UCSD-AML1 (cell line): ENCODE measurements around the gene ETDB.
"Not testable (repeated sequence)": the region's sequence is repeated elsewhere in the genome, so short reads cannot be mapped to it uniquely, and the experiment has no call there.

Experiments
- DNase-seq: peaks from one replicate; lab custom pipeline; 2025; ENCODE audit not compliant: unreplicated experiment; lab: John Stamatoyannopoulos, UW

Gene ETDB

DNA sequence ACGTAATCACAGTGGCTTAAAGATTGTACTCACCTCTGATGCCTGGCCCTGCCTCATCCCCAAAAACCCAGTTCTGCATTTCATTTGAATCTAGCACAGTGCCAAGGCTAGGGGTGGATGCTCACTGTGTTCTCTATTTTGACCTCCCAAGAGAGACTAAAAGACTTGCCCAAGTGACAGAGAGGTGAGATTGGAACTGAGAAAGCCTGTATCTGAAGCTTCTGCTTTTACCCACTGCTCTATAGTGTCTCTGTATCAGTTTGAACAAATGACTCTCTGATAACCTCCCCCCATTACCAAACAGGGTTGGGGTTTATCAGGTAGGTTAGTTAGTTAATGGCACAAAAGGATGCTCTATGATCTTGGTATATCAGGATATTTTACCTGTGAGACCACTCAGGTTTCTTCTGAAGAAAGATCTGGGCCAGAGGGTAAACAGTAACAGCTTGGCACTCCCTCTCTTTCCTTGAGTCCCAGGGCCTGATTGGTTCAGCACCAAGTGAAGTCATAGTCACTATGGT is at the start of gene ETDB:
ETDB (minus strand) TSS at position 471 of the 521 bp plus-strand sequence. CDS start 1,265 bp downstream, outside the sequence.
- not testable (repeated sequence) for DNase-seq

DNA sequence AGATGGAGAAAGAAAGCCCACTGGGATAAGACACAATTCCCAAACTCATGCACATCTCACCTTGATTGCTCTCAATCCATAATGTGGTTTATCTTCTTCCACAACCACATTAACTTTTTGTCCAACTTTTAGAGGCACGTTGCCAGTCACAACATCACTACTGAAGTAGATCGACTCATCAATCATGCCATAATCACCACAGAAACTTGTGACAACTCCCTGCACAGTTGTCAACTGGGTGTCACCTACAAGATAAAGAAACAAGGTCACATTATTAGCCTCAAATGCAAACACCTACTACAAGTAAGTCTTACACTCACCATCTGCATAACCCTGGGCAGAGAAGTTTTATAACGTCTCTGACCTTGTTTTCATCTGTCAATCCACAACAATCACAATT is 49.2 kb upstream of the ETDB start:
- DNase-seq: not testable (repeated sequence)

DNA sequence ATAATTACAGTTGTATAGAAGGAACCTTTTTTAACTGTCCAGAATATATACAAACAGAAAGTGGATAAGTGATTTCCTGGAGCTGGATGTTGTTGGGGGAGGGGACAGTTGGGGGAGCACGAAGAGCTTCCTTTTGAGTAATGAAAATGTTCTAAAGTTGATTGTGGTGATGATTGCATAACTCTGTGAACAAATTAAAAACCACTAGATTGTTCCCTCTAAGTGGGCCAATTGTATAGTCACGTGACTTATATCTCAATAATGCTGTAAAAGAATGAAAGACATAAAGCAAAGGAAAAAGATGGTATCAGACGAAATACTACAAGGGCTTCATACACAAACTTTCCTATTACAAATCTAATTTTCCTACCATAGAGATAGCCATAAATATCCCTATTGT is 48.2 kb upstream of the ETDB start:
- DNase-seq: no peak

DNA sequence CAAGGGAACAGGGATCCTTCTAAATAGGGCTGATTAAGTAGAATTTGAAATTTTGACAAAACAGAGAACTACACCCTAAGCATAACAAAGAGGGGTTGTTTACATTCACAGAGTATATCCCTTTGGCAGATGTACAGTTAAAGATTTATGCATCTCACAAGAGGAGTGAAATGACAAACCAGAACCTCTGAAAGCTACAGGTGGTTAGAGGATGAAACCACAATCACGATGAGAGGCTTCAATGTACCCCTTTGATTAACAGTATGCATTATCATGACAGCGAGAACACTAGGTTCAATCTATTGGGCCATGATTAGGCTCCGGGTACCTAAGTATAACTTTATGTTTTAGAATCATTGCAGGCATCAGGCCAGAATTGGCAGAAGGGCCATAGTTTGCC is 34.4 kb upstream of the ETDB start:
- DNase-seq: not testable (repeated sequence)

DNA sequence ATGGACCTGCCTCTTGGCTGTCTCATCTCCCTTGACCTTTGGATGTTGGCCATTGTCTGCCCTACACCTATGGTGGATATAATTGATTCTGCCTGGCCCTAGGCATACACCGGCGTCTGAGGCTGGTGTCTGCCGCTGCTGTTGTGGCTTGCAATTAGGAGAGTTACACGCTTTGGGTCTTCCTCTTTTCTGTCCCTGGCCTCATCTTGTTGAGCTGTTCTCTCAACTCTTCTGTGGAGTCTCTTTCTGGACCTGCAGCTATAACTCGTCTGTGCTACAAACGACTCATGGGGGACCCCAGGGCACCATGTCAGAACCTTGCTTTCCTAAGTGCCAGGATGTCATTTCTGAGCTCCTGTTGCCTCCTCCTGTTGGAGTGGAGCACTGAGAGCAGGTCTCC is 5.8 kb upstream of the ETDB start:
- DNase-seq: not testable (repeated sequence)

DNA sequence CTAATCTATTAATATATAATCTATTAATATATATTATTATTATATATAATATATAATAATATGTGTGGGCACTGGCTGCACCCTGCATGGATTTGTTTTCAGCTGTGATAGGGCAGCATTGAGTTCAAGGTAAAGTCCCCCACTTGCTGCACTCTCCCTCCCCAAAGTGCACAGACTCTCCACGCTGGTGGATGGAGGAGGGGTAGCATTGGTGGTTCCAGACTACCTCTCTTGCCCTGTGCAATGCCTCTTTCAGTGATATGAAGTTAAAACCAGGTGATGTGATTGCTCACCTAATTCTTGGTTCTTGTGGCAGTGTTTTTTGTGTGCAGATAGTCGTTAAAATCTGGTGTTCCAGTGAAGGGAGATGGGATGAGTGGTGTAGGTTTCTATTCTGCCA is 4.3 kb downstream of the ETDB start:
- not testable (repeated sequence) for DNase-seq

DNA sequence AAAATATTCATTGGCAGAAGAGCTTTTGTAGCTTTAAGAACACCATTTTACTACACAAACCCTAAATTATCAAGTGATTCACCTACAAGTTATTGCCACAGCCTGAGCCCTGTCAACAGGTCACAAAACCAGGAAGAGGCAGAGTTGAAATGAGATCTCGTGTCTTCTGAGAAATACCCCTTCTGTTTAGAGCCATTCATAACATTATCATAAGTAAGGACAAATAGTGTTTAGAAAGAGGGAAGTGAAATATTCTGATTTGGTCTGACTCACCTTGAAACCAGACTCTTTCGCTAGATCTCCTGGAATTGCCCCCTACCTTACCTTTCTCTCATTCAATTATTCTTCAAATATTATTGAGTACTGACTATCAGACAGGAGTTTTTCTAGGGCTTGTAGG is 5.9 kb downstream of the ETDB start:
- DNase-seq: no peak

DNA sequence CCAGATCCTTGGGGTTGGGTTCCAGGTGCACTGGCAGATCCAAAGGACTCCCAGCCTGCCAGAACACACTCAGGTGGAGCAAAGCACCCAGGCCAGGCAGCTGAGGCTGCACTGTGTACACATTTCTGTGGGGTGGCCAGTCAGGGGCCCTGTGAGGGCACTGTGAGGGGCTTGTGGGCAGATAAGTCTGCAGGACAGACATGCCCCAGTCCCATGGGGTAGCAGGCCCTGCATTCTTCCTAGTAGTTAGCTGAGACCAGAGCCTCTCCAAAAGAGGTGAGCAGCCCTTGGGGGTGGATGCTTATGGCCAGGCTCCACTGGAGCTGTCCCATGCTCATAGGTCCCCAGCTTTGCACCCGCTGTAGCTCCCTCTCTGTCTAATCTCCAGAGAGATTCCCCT is 7.6 kb downstream of the ETDB start:
- DNase-seq: no peak

DNA sequence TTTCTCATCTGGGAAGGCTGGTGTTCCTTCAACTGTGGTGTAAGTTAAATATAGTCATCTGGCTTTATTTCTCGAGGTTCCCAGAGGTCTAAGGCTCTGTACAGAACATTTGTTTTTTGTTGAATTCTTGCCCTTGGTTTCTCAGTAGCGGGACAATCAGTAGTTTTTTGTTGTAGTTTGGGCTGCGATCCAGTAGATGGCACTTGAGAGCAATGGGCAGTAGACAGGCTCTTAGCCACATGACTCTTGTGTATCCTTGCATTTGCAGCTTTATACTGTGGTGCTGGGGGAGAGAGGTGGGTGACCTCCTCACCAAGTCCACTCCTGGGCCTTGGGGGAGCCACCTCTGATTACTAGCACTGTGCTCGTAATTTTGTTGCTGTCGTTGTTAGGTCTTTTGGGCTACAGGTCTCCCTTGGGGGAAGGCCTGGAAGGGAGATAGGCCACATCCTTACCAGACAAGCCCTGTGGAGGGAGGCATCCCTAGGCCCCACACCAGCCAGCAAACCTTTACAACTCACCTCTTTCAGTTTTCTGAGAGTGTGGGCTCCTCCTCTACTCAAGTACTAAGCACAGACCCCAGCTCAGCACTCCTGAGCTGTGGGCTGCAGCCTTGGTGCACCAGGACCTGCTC is 8.1 kb downstream of the ETDB start:
- DNase-seq: no peak

DNA sequence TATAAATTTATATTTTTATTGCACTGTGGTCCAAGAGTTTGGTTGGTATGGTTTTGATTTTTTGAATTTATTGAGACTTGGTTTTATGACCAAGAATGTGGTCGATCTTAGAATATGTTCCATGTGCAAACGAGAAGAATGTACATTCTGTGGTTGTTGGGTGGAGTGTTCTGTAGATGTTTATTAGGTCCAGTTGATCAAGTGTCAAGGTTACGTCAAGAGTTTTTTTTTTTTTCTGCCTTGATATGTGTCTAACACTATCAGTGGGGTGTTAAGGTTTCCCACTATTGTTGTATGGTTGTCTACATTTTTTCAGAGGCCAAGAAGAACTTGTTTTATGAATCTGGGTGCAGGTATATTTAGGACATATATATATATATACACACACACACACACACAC is 10.8 kb downstream of the ETDB start:
- no peak for DNase-seq

DNA sequence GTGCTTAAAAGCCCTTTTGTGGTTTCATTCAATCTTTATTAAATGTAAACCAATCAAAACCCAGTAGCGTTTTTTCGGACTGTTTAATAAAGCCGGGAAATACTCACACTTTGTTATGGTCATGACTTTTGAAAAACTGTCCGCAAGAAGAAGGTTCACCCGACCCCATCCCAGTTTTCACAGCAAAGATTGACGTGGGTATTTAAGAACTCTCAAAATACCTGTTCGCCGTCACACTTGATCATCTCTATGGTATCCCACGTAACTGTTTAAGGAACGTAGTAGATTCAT is 20.9 kb downstream of the ETDB start:
- DNase-seq: no peak

DNA sequence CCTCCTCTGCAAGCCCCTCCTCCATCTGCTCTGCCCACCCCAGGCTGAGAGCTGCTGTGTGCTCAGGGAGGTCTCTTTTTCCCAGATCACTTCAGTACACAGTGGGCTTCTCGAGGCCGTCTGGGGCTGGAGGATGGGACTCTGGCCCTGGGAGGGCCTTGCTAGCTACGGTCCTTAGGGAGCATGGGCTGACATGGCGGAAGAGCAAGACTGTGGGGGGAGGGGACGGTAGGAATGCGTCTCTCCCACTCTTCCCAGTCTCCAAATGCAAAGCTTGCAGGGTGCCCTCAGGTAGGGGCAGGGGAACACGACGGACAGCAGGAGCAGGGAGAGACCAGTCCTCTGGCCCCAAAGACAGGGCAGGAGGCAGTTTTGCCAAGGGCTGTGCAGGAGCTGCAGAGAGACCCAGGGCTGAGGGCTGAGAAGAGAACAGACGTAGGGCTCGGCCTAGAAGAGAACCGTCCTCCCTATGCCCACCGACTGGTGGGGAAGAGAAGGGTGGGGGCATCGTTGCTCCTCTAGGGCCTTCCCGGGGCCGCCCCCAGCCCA is 23.1 kb downstream of the ETDB start:
- not testable (repeated sequence) for DNase-seq

DNA sequence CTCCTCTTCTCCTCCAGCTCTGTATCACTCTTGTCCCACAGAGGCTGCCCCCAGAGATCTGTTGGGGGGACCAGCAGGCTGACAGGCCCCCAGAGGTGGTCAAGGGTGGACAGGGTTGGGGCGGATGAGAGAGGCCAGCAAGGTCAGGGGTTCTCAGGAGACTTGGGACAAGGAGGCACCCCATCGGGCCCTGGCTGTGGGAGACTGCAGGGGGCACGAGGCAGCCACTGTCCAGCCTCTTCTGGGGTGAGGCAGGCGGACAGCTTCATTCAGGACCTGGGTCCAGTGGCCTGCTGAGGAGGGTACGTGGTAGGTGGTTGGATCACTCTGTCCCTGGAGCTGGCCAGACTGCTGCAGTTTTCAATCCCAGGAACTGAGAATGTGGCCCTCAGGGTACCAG is 24.6 kb downstream of the ETDB start:
- DNase-seq: no peak

DNA sequence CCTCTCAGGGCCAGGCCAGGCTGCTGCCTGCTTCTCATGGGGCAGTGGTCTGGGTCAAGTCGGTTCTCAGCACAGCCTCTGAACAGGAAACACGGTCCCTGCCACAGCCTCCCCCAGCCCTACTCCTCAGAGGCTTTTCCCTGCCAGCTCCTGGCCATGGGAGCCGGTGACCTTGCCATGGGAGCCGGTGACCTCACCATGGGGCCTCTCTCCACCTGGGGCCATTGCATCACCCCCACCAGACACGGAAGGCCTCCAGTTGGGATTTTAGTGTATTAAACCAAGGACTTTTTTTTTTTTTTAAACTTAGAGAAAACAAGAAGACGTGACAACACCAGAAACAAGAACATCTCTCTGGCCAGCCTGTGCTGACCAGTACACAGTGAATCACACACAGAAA is 25.6 kb downstream of the ETDB start:
- no peak for DNase-seq

DNA sequence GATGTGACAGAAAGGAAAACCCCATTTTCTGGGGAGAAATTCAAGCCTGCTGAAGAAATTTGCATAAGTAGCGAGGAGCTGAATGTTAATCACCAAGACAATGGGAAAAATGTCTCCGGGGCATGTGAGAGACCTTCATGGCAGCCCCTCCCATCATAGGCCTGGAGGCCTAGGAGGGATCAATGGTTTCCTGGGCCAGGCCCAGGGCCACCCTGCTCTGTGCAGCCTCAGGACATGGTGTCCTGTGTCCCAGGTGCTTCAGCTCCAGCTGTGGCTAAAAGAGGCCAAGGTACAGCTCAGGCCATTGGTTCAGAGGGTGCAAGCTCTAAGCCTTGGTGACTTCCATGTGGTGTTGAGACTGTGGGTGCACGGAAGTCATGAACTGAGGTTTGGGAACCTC is 31.2 kb downstream of the ETDB start:
- no peak for DNase-seq

DNA sequence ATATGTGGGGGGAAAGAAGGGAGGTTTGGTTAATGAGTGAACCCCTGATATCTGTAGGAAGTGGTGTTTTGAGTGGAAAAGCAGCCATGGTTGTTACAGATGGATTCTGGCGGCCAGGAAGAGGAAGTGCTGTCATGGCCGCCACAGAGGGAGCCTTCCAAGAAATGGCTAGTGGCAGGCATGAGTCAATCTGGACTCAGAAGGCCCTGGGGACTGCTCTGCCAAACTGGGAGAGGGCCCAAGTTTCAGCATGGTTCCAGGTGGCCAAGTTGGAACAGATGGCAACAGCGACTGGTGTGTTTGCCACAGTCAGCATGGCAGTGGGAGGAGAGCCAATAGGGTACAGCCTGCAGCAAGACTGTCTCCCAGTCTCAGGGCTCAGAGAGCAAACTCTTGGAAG is 32.5 kb downstream of the ETDB start:
- no peak for DNase-seq

DNA sequence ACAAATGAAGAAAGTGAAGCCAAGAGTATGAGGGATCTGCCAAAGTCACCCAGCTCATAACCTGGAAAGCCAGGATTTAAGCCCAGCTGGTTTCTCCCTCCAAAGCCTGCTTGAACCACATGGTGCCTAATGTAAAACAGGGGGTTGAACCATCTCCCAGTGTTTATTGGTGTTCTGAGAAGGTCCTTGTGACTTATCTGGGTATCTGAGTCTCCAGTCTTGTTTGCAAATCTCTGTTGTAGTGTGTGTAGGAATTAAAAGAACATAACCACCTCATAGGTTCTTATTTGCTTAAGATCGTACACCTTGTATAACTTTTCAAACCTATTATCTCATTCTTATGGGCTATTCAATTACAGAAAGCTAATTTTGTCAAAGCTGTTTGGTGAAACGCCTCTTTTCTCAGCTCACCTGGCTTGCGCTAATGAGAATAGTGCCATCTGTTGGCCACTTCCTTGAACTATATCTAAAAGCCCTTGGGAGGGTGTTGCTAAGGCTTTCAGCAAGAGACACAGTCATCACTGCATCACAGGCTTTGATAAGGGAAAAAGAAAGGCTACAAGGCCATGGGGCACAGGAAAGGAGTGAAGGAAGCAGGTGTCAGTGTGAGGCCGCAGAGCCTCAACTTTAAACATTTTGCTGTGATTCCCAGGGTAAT is 34.0 kb downstream of the ETDB start:
- DNase-seq: no peak

DNA sequence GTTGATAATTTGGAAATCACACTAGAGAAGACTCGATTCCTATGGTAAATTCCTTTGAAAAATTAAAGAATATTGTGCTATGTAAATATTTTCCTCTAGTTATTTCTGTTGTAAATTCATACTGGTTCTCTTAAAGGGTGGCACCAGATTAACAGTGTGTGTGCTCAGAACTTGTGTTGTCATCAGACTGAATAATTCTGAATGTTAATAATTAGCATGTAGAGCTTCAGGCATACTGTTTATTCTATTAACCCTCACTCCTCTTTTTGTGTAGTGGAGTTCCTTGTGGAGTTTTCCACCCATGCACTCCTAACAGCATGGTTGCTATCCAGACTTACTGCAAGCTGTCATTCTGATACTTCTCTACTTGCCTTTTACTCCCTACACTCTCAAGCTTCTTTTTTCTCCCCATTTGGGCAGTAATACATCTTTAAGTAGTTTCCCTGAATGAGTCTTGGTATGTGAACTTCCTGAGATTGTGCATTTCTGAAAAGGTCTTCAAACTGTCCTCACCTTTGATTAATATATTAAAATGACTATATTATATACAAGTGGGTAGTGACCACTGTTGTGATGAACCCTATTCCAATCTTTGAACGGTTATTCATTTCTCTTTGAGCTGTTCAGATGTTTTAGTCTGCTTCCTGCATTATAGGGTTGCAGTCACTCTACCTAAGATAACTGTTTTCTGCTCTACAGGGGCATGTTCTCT is 38.5 kb downstream of the ETDB start:
- no peak for DNase-seq
